ENCODE measurements around the gene GBA2. TPM values are rescaled to one million over a fixed set of nuclear protein-coding genes. Genes with fewer than 3 reads are reported as not detected.

Gene GBA2
- 43.6 TPM for total RNA-seq

DNA sequence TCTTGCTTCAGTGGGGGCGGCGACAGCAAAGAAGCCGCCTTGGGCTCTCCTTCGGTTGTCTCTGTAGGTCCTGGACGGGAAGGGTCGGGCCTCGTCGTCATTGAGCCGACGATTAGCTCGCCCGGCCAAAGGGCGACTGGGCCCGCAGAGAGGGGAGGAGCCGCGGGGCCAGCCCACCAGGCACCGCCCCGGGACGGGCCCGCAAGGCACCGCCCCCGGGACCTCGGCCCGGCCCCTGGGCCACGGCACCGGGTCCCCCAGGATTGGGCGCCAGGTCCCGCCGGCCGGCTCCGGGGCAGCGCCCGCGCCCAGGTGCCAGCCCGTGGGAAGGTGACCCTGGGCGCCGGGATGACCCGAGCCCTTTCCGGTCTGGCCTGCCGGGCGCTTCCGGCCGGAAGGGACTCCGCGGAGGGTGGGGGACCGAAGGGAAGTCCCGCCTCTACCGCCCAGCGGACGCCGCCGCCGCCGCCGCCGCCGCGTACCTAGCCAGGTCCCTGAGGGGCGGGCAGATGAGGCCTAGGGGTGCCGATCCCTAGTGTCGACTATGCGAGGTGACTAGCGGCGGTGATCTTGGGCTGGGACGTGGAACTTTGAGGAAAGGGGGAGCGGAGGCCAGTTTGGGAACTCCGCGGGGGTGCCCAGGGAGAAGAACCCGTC is at the start of gene GBA2, which contains the start of gene RGP1:
GBA2 (minus strand) TSS at position 371 of the 657 bp plus-strand sequence. CDS start 524 bp downstream, outside the sequence.
RGP1 (plus strand) TSS at position 430 of the 657 bp plus-strand sequence. CDS start 469 bp downstream, outside the sequence.
- peak; percentile 81 for DNase-seq

GRCh38 chr9:35797311-35798109 is 48.5 kb upstream of the GBA2 start:
- DNase-seq, result no peak

- DNase-seq, result no peak
Observed at GRCh38 chr9:35795695-35796094, 46.7 kb upstream of the GBA2 start.

DNA sequence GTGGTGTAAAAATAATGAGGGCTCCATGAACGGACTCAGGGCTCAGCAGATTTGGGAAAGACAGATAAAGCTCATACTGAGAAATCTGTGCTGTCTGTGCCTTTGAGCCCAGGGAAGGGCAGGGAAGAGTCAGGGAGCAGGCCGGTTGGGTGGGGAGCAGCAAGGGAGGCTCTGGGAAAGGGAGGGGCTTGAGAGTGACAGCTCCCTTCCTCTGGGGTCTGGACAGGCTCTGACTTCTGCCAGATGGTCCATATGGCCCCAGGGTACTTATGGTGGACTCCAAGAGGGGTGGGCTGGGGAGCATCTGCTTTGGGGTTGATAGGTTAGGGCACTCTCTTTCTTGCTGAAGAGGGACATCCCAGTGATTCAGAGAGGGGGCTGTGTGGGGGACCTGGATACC is 44.4 kb upstream of the GBA2 start:
- no peak for DNase-seq

DNA sequence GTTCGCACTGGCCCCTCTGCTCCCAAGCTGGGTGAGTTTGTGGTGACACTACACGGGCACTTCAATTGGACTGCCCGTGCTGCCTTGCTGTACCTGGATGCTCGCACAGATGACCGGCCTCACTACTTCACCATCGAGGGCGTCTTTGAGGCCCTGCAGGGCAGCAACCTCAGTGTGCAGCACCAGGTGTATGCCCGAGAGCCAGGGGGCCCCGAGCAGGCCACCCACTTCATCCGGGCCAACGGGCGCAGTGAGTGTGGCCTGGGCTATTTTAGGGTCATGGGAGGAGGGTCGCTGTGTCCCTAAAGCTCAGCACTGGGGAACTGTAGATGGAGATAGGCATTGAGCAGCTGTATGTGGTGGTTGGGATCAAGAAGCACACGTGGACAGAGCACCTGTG is 43.8 kb upstream of the GBA2 start:
- DNase-seq, result no peak

- DNase-seq, result no peak
Observed at GRCh38 chr9:35792024-35792813, 43.2 kb upstream of the GBA2 start.

DNA sequence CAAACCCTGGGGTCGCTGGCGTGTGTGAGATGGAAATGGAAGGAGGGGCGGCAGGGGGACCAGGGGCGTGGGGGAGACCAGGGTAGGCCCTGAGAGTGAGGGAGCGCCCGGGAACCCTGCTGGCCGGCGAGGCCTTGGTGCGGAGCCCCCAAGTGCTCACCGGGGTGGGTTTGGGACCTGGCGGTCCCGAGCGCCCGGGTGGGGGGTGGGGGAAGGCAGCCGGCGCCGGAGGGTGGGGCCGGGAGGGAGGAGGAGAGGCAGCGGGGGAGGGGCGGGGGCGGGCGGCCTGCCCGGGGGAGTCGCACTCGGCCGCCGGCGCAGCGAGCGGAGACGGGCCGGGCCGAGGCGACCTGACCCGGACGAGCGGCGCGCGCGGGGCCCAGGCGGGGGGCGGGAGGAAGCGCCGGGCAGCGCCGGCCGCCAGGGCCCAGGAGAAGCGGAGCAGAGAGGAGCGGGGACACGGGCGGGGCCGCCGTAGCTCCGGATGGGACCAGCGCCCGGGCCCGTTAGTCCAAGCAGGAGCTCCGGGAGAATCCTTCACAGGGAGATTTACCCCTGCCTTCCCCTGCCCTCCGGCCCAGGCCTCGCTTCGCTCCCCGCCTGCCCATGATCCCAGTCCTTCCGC is 42.4 kb upstream of the GBA2 start, which contains the start of gene NPR2:
NPR2 (plus strand) TSS at position 295 of the 625 bp plus-strand sequence. CDS start 818 bp downstream, outside the sequence.
- peak; percentile 65 for DNase-seq

DNA sequence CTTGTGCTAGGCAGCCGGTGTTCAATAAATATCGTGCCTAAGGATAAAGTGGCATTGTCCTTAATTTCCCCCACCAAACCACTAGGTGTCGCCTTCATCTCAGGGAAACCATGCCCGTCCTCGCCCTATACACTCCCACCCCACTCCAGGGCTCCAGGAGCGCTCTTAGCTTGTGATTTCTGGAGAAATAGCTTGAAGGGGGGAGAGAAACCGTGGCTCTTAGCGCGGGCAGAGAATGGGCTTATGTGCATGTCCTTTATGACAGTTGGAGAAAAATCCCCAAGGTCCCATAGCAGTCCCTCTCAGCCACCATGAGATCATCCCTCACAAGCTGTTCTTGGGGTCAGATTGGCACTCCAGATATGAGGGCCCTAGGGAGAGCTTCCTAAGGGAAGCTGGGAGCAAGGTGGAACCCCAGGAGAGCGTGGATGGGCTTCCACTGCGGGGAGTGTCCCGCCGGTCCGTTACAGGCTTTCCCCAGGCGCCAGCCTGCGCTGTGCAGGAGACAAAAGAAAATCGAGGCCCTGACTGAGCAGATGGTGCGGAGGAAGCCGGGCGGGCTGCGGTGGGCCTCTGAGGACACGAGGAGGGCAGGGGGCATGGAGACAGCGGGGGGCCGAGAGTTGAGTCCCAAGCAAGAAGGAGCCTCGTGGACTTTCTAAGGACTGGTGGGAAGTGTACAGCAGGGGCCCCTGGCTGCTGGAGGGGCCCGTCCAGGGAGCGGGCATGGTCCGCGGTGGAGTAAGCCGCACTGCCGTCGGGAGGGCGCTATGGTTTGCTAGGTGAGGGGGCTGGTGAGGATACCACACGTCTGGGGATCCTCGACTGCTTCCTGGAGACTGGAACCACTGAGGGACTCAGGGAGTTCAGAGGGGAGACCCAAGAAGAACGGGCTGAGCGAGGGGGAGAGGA is 41.6 kb upstream of the GBA2 start:
- DNase-seq, result peak; percentile 94

DNA sequence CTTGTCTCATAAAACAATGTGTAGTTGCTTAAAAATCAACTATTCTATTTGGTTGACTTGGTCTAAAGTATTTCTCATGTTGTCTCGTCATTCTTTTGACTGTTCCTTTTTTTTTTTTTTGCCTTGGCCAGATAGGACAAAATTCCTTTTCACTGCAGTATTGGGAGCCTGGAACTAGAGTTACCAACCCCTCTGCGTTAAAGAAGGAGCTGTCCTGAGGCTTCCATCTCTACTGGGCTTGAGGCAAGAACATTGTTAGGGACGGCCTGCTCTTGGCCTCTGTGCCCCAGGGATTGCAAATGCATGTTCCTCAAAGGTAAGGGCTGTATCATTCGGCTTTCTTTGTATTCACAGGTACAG is 41.0 kb upstream of the GBA2 start:
- no peak for DNase-seq

DNA sequence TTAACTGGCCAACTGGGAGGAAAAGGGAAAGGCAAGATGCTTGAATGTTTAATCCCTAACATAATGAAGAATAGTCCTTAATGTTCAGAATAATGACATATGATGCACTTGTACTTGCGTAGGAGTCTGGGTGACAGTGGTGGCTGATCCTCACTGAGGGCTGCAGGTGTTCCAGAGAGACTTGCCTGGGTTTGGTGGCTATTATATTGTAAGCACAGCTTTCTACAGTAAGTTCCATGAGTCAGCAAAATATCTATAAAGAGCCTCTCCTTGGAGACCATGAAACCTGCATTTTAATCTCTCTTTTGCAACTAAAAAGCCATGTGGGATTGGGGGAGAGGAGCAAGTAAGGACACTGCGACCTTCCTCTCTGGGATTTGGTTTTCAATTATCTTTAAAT is 40.5 kb upstream of the GBA2 start:
- DNase-seq, result no peak

DNA sequence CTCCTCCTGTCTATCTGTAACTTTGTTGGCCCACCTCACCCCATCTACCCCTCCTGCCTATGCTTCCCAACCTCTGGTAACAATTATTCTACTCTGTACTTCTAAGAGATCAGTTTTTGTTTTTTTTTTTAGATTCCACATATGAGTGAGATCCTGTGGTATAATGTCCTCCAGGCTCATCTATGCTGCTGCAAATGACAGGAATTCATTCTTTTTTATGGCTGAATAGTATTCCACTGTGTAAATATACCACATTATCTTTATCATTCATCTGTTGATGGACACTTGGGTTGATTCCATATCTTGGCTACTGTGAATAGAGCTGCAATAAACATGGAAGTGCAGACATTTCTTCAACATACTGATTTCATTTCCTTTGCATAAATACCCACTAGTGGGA is 34.4 kb upstream of the GBA2 start:
- DNase-seq, result no peak

- no peak for DNase-seq
Observed at GRCh38 chr9:35781066-35781465, 32.0 kb upstream of the GBA2 start.

DNA sequence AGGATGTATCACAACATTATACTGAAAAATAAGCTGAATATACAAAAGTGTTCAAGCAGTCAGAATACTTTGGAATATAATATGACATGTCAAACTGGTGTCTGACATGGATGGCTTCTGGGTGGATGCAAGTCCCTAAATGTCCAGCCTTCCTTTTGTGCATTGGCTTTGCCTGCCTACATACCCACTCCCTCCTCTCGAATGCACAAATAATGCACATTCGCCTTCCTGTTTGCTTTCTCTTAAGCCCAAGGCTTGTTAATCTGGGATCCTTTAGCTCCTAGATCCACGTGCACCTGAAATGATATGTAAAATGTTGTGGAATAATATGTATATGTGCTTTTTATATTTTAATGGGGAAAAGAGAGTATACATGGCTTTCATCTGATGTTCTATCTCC is 29.5 kb upstream of the GBA2 start:
- DNase-seq, result no peak

DNA sequence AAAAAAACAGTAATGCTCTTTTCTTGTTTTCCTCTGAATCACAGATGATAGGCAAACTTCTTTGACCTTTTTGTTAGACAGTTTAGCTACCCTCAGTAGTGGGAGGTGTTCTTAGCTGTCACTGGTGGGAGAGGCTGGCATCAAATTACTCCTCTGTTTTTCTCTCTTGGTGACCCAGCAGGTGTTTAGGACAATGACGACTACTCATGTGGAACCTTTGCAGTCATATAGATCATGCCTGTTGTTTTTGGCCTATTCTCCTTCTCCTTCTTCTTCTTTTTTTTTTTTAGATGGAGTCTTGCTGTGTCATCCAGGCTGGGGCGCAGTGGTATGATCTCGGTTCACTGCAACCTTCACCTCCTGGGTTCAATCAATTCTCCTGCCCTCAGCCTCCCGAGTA is 27.0 kb upstream of the GBA2 start:
- peak; percentile 15 for DNase-seq

DNA sequence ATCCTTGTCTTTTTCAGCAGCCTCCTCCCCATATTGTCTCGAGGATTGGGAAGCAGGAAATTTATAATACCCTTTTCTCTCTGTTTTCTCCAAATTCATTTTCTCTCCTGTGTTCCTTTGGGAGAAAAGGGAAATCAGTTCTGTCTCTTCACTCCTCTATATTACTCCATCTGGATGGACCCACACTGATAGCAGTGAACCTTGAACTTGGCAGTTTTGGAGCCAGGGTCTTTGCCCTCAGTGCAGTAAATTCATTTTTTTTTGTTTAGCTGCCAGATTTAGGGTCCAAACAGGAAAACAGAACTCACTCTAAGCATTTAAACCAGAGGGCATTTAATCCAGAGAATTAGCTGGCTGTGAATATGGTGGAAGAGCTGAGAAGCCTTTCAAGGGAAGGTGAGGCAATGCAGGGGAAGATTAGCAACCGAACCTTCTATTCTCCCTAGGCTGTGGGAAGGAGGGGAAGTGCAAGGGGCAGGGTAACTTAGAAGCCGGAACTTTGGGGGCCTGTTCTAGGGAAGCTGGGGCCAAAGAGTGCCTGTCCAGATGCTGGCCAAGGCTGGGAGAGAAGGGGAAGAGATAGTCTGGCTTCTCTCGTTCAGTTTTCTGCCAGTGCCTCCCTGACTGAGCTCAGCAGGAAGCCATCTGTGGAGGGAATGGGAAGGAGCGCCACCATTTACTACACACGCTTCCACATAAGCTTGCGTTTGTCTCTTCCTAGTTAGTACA is 26.0 kb upstream of the GBA2 start:
- no peak for DNase-seq

- DNase-seq, result no peak
Observed at GRCh38 chr9:35771943-35772342, 22.9 kb upstream of the GBA2 start.

DNA sequence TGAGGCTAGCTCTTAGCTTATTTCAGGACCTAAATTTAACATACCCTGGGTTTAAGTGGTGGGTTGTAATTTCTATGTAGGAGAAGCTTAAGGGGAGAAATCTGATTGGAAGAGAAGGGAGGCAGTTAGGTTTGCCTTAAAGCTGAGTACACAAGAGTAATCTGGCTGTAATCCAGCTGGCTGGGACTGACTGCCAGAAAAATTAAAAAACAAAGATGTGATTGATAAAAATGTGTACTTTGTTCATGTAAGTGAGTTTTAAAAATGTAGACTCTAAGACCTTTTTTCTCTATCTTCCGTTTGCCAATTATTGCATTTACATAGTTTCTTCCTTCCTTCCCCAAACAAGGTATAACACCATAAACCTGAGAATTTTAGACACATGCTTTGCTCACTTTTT is 22.5 kb upstream of the GBA2 start:
- DNase-seq, result peak; percentile 76

- DNase-seq, result no peak
Observed at GRCh38 chr9:35771075-35771433, 22.0 kb upstream of the GBA2 start.

DNA sequence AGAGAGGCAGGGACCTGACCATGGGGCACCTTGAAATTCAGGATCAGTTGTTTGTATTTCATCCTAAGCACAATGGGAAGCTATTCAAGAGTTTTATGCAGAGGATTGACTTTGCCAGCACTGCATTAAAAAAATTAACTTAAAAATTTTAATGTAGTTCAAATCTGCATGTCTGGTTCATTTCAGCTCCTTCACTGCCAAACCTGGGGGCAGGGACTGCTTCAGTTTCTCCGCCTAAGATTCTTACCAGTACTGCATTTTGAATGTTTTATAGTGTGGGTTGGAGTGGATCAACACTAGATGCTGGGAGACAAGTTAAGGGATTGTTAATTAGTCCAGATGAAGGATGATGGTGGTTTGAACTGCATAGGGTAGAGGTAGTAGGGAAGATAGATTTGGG is 20.7 kb upstream of the GBA2 start:
- DNase-seq, result no peak

DNA sequence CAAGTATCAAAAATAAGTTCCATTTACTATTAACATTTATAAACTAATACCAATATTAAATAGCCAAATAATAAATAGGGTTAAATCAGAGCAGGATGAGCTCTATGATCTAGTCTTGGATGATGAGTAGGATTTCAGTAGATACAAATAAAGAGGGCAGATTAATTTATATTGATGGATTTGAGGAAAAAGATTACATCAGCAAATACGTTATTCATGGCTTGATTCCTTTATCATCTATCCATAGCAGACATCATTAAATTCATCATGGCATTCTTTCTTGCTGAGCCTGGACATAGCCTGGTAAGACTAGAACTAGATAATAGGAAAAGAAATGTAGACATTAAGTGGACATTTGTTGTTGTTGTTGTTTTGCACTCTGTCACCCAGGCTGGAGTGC is 18.4 kb upstream of the GBA2 start:
- DNase-seq, result no peak

GRCh38 chr9:35766997-35767396 is 18.0 kb upstream of the GBA2 start:
- no peak for DNase-seq
